GM18520 (cell line): ENCODE data around the gene CLIC5.

Source experiments
- ATAC-seq: cut with Tn5 transposase; IDR thresholded peaks from one replicate; pipeline ENCODE4 v1.9.1; 2021; ENCODE audit not compliant: unreplicated experiment

CLIC5 gene

GRCh38 chr6:46036911-46037310, 21.3 kb upstream of the CLIC5 start:
- no peak for ATAC-seq

GRCh38 chr6:46035242-46035641, 19.6 kb upstream of the CLIC5 start:
- ATAC-seq = no peak

- ATAC-seq = no peak
Measured at GRCh38 chr6:46032110-46032998, 16.7 kb upstream of the CLIC5 start.

- ATAC-seq = no peak
Measured at GRCh38 chr6:46029602-46030001, 13.9 kb upstream of the CLIC5 start.

- no peak for ATAC-seq
Measured at GRCh38 chr6:46026307-46026706, 10.6 kb upstream of the CLIC5 start.

GRCh38 chr6:46025573-46025972, 9.9 kb upstream of the CLIC5 start:
- no peak for ATAC-seq

GRCh38 chr6:46024124-46024769, 8.6 kb upstream of the CLIC5 start:
- no peak for ATAC-seq

- no peak for ATAC-seq
Measured at GRCh38 chr6:46023216-46023915, 7.7 kb upstream of the CLIC5 start.

GRCh38 chr6:46022106-46022948, 6.7 kb upstream of the CLIC5 start:
- ATAC-seq = no peak

- no peak for ATAC-seq
Measured at GRCh38 chr6:46017726-46018125, 2.1 kb upstream of the CLIC5 start.

GRCh38 chr6:46016063-46016608, 476 bp upstream of the CLIC5 start:
- ATAC-seq = no peak

GRCh38 chr6:46014511-46015118, 1.0 kb downstream of the CLIC5 start:
- no peak for ATAC-seq

GRCh38 chr6:46014046-46014445, 1.6 kb downstream of the CLIC5 start:
- ATAC-seq = no peak

GRCh38 chr6:46013639-46014038, 2.0 kb downstream of the CLIC5 start:
- ATAC-seq = no peak

GRCh38 chr6:46012834-46013233, 2.8 kb downstream of the CLIC5 start:
- no peak for ATAC-seq

- ATAC-seq = peak; percentile 86
Measured at GRCh38 chr6:46011188-46012085, 4.2 kb downstream of the CLIC5 start.

- no peak for ATAC-seq
Measured at GRCh38 chr6:46010771-46011170, 4.9 kb downstream of the CLIC5 start.

- no peak for ATAC-seq
Measured at GRCh38 chr6:46010270-46010669, 5.4 kb downstream of the CLIC5 start.

- ATAC-seq = no peak
Measured at GRCh38 chr6:46002264-46002663, 13.4 kb downstream of the CLIC5 start.
